HG03521 (cell line): ENCODE data around the gene PPP1CB.

Experiments
- ATAC-seq: cut with Tn5 transposase; IDR thresholded peaks from one replicate; pipeline ENCODE4 v1.9.1; 2021; ENCODE audit warnings: mild to moderate bottlenecking, moderate library complexity; ENCODE audit not compliant: unreplicated experiment

Gene PPP1CB

GRCh38 chr2:28751252-28751955, at the start of gene PPP1CB:
PPP1CB (plus strand) TSS chr2:28751830; CDS start chr2:28752125, 295 bp downstream.
- ATAC-seq = peak; percentile 88

GRCh38 chr2:28702415-28702861, 49.2 kb upstream of the PPP1CB start:
- no peak for ATAC-seq

GRCh38 chr2:28702878-28703277, 48.8 kb upstream of the PPP1CB start:
- no peak for ATAC-seq

GRCh38 chr2:28704621-28705020, 47.0 kb upstream of the PPP1CB start:
- ATAC-seq = no peak

- no peak for ATAC-seq
These were observed 45.7 kb upstream of the PPP1CB start for GRCh38 chr2:28705751-28706440.

- no peak for ATAC-seq
These were observed 44.0 kb upstream of the PPP1CB start for GRCh38 chr2:28707592-28707991.

- no peak for ATAC-seq
These were observed 42.5 kb upstream of the PPP1CB start for GRCh38 chr2:28709101-28709500.

- ATAC-seq = no peak
These were observed 41.1 kb upstream of the PPP1CB start for GRCh38 chr2:28710545-28710944.

- no peak for ATAC-seq
These were observed 37.9 kb upstream of the PPP1CB start for GRCh38 chr2:28713577-28714298.

- ATAC-seq = no peak
These were observed 35.3 kb upstream of the PPP1CB start for GRCh38 chr2:28716265-28716865.

- no peak for ATAC-seq
These were observed 34.3 kb upstream of the PPP1CB start for GRCh38 chr2:28717339-28717758.

GRCh38 chr2:28720345-28720744, 31.3 kb upstream of the PPP1CB start:
- ATAC-seq = no peak

- ATAC-seq = no peak
These were observed 29.9 kb upstream of the PPP1CB start for GRCh38 chr2:28721601-28722191.

GRCh38 chr2:28725021-28725711, 26.5 kb upstream of the PPP1CB start:
- ATAC-seq = no peak

- no peak for ATAC-seq
These were observed 25.5 kb upstream of the PPP1CB start for GRCh38 chr2:28726177-28726576.

- ATAC-seq = no peak
These were observed 21.9 kb upstream of the PPP1CB start for GRCh38 chr2:28729698-28730097.

GRCh38 chr2:28730641-28731146, 20.9 kb upstream of the PPP1CB start:
- ATAC-seq = no peak

GRCh38 chr2:28735511-28735910, 16.1 kb upstream of the PPP1CB start:
- no peak for ATAC-seq

- no peak for ATAC-seq
These were observed 15.6 kb upstream of the PPP1CB start for GRCh38 chr2:28736034-28736433.

- ATAC-seq = no peak
These were observed 14.0 kb upstream of the PPP1CB start for GRCh38 chr2:28737655-28738054.
